CD4-positive, alpha-beta T cell treated with Interleukin-15 for 1 hour (primary cell): ENCODE data around the gene OR6M1.

Source experiments
- DNase-seq: peaks from one replicate; pipeline ENCODE4 v3.0.0-alpha.2; 2020

Gene OR6M1

GRCh38 chr11:123806249-123806648 lies at the start of gene OR6M1:
Gene OR6M1, minus strand, starts transcription at chr11:123806349. Its CDS starts 0 bp downstream, at chr11:123806349.
- DNase-seq, result no peak

- DNase-seq, result no peak
Measured at GRCh38 chr11:123853038-123853437, 46.9 kb upstream of the OR6M1 start.

- DNase-seq, result no peak
Measured at GRCh38 chr11:123852321-123852720, 46.2 kb upstream of the OR6M1 start.

- DNase-seq, result no peak
Measured at GRCh38 chr11:123851110-123851509, 45.0 kb upstream of the OR6M1 start.

GRCh38 chr11:123841174-123841573 lies 35.0 kb upstream of the OR6M1 start:
- no peak for DNase-seq

GRCh38 chr11:123839131-123839530 lies 33.0 kb upstream of the OR6M1 start:
- DNase-seq, result no peak

- no peak for DNase-seq
Measured at GRCh38 chr11:123838659-123839058, 32.5 kb upstream of the OR6M1 start.

- DNase-seq, result no peak
Measured at GRCh38 chr11:123838199-123838598, 32.0 kb upstream of the OR6M1 start.

- no peak for DNase-seq
Measured at GRCh38 chr11:123833095-123833494, 26.9 kb upstream of the OR6M1 start.

- DNase-seq, result no peak
Measured at GRCh38 chr11:123829745-123830144, 23.6 kb upstream of the OR6M1 start.

GRCh38 chr11:123822599-123822998 lies 16.4 kb upstream of the OR6M1 start:
- DNase-seq, result no peak

- DNase-seq, result no peak
Measured at GRCh38 chr11:123822032-123822431, 15.9 kb upstream of the OR6M1 start.

- no peak for DNase-seq
Measured at GRCh38 chr11:123815122-123815521, 9.0 kb upstream of the OR6M1 start.

GRCh38 chr11:123801765-123802164 lies 4.4 kb downstream of the OR6M1 start:
- DNase-seq, result no peak

- DNase-seq, result no peak
Measured at GRCh38 chr11:123800036-123800435, 6.1 kb downstream of the OR6M1 start.

GRCh38 chr11:123799438-123799837 lies 6.7 kb downstream of the OR6M1 start:
- DNase-seq, result no peak

- DNase-seq, result no peak
Measured at GRCh38 chr11:123798513-123799252, 7.5 kb downstream of the OR6M1 start.

GRCh38 chr11:123798079-123798478 lies 8.1 kb downstream of the OR6M1 start:
- no peak for DNase-seq

GRCh38 chr11:123797541-123797940 lies 8.6 kb downstream of the OR6M1 start:
- no peak for DNase-seq

- no peak for DNase-seq
Measured at GRCh38 chr11:123797114-123797513, 9.0 kb downstream of the OR6M1 start.

GRCh38 chr11:123796226-123796625 lies 9.9 kb downstream of the OR6M1 start:
- DNase-seq, result no peak

GRCh38 chr11:123783536-123783935 lies 22.6 kb downstream of the OR6M1 start:
- no peak for DNase-seq

- DNase-seq, result no peak
Measured at GRCh38 chr11:123778511-123778910, 27.6 kb downstream of the OR6M1 start.

GRCh38 chr11:123775715-123776549 lies 30.2 kb downstream of the OR6M1 start:
- no peak for DNase-seq
